ENCODE measurements around the gene PPM1F. TPM values are rescaled to one million over a fixed set of nuclear protein-coding genes. Genes with fewer than 3 reads are reported as not detected.

Gene PPM1F
- total RNA-seq, 1 donor from 2014 or later, result 26.2 TPM

- Mint-ChIP-seq H3K27ac (ENCODE audit: unreplicated experiment) (no peak overlapping the region), H3K36me3 (ENCODE audit: low read depth) (peaks cover 37% of the 10 kb centered on the region), H3K4me3 (ENCODE audit: unreplicated experiment) (no peak overlapping the region), H3K9me3 (ENCODE audit: low read depth) (no peaks in the 10 kb centered on the region), H3K4me1 (ENCODE audit: low read depth) (no peaks in the 10 kb centered on the region), H3K27me3 (ENCODE audit: low read depth) (no peaks in the 10 kb centered on the region)
- no peak for DNase-seq (ENCODE audit: low spot score)
- TF ChIP-seq CTCF (IDR thresholded peaks at IDR 0.05), result no peak
These were observed 18.4 kb upstream of the PPM1F start for GRCh38 chr22:21970800-21971617.

GRCh38 chr22:21970037-21970799, 17.6 kb upstream of the PPM1F start:
- no peak for DNase-seq (ENCODE audit: low spot score)
- H3K36me3 Mint-ChIP-seq (ENCODE audit: low read depth), result peaks cover 38% of the 10 kb centered on the region
- TF ChIP-seq CTCF (IDR thresholded peaks at IDR 0.05), result no peak
- H3K27me3 Mint-ChIP-seq (ENCODE audit: low read depth), result no peaks in the 10 kb centered on the region
- H3K9me3 Mint-ChIP-seq (ENCODE audit: low read depth), result no peaks in the 10 kb centered on the region
- H3K4me3 Mint-ChIP-seq (ENCODE audit: unreplicated experiment), result no peak overlapping the region
- H3K27ac Mint-ChIP-seq (ENCODE audit: unreplicated experiment), result no peak overlapping the region
- no peaks in the 10 kb centered on the region for H3K4me1 Mint-ChIP-seq (ENCODE audit: low read depth)

- Mint-ChIP-seq H3K27ac (ENCODE audit: unreplicated experiment) (peak overlapping the region; percentile 45), H3K36me3 (ENCODE audit: low read depth) (peaks cover 34% of the 10 kb centered on the region), H3K9me3 (ENCODE audit: low read depth) (no peaks in the 10 kb centered on the region), H3K27me3 (ENCODE audit: low read depth) (no peaks in the 10 kb centered on the region), H3K4me3 (ENCODE audit: unreplicated experiment) (no peak overlapping the region), H3K4me1 (ENCODE audit: low read depth) (no peaks in the 10 kb centered on the region)
- DNase-seq (ENCODE audit: low spot score), result no peak
- no peak for TF ChIP-seq CTCF (IDR thresholded peaks at IDR 0.05)
These were observed 15.9 kb upstream of the PPM1F start for GRCh38 chr22:21968452-21969129.

GRCh38 chr22:21967693-21968271, 15.1 kb upstream of the PPM1F start:
- Mint-ChIP-seq H3K27me3 (ENCODE audit: low read depth) (no peaks in the 10 kb centered on the region), H3K4me3 (ENCODE audit: unreplicated experiment) (no peak overlapping the region), H3K27ac (ENCODE audit: unreplicated experiment) (no peak overlapping the region), H3K36me3 (ENCODE audit: low read depth) (peaks cover 36% of the 10 kb centered on the region), H3K9me3 (ENCODE audit: low read depth) (no peaks in the 10 kb centered on the region), H3K4me1 (ENCODE audit: low read depth) (no peaks in the 10 kb centered on the region)
- no peak for TF ChIP-seq CTCF (IDR thresholded peaks at IDR 0.05)
- no peak for DNase-seq (ENCODE audit: low spot score)
